Measurements from ENCODE around the gene PDZRN4.
"Not testable (repeated sequence)": the region's sequence is repeated elsewhere in the genome, so short reads cannot be mapped to it uniquely, and the experiment has no call there.

PDZRN4 gene

GRCh38 chr12:41585784-41586183 is 397.7 kb downstream of the PDZRN4 start:
- DNase-seq, result no peak

DNA sequence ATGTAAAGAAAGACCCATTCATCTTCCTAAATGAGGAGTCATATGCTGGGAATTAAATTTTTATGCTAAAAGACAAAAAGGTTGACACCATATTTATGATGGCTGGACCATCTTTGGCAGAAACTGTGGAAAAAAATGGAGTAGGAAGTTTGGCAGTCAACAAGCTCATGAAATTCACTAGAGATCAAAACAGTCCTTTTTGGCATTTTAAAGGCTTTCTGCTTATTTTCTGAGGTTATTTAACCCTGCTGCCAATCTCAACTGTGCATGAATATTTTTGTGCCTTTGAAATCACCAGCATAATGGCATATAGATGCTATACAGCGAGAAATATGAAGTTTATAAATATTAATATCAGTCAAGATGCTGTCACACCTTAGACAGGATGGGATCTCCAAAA is 399.5 kb downstream of the PDZRN4 start:
- DNase-seq, result no peak

- no peak for DNase-seq
Measured at GRCh38 chr12:41589878-41590277, 401.8 kb downstream of the PDZRN4 start.

DNA sequence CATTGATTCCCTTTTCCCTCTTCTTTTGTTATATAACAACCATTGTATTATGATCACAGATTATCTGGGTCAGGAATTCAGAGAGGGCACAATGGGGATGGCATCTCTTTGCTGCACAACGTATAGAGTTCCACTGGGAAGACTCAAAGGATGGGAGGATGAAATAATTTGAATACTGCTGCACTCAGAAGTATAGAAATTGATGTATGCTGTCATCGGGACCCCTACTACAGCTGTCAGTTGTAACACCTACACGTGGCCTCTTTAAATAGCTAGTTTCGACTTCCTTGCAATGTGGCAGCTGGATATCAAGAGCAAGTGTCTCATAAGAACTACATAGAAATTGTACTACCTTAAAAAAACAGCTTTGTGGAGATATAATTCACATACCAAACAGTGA is 408.1 kb downstream of the PDZRN4 start:
- DNase-seq, result no peak

DNA sequence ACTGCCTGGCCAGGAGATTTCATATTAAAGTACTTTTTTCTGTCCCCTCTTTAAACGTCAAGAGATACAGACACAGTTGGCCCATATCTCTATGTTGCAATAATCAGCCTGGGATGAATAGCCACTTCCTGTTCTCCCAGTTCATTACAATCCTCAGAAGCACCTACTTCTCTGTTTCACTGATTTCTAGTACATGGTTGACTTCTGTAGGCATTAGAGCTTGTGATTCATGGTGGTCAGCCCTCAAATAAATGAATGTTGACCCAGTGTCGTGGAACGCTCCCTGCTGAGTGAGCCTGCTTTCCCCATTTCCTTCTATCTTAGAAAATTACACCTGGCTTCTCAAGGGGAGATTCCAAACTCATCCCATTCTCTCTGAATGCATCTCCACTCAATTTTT is 416.7 kb downstream of the PDZRN4 start:
- DNase-seq, result no peak

- no peak for DNase-seq
Measured at GRCh38 chr12:41605545-41606305, 417.6 kb downstream of the PDZRN4 start.

GRCh38 chr12:41606468-41607445 is 418.6 kb downstream of the PDZRN4 start:
- DNase-seq, result no peak

DNA sequence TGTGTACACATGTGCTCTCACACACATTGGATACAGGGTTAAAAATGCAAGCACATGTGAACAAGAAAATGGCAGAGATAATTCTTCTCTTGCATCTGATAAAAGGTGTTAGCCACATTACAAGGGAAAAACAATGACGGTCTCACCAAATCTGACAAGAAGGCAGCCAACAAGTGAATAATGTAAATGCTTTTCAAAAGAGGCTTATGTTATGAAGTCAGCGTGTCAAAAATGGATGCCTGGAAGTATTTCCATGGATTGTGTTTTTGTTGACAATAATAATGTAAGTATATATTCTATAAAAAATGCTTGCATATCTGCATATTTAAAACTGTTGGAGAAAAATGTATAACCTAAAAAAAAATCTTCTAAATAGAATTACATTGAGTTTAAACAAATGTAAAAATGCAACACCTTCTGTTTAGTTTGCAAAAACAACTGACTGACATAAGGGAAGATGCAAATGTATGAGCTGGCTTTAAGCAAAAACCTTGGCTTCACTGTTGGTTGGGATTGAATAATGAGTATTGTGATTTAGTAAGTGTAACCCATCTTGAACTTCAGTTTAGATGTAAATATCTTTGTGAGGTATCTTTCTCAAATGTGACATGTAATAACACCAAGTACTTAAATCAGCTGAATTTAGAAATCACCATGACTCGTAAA is 424.9 kb downstream of the PDZRN4 start:
- DNase-seq, result no peak

DNA sequence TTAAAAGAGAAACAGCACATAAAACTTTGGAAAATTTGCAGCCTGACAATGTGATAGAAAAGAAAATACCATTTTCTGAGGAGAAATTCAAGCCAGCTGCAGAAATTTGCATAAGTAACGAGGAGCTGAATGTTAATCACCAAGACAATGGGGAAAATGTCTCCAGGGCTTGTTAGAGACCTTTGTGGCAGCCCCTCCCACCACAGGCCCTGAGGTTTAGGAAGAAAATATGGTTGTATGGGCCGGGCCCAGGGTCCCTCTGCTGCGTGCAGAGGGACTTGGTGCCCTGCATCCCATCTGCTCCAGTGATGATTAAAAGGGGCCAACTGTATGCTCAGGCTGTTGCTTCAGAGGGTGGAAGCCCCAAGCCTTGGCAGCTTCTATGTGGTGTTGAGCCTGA is 427.1 kb downstream of the PDZRN4 start:
- DNase-seq, result not testable (repeated sequence)

- no peak for DNase-seq
Measured at GRCh38 chr12:41619705-41620104, 431.6 kb downstream of the PDZRN4 start.

GRCh38 chr12:41621291-41621690 is 433.2 kb downstream of the PDZRN4 start:
- no peak for DNase-seq

Measured in stimulated activated CD8-positive, alpha-beta memory T cell treated with anti-CD3 and anti-CD28 coated beads, Interleukin-4, amount 100 ng/mL, for 48 hours (primary cell).